NCI-H82 (cell line): ENCODE measurements around the gene BLTP2.

Experiments
- DNase-seq: peaks from one replicate; lab custom pipeline; 2025; lab: John Stamatoyannopoulos, UW

The BLTP2 gene

DNA sequence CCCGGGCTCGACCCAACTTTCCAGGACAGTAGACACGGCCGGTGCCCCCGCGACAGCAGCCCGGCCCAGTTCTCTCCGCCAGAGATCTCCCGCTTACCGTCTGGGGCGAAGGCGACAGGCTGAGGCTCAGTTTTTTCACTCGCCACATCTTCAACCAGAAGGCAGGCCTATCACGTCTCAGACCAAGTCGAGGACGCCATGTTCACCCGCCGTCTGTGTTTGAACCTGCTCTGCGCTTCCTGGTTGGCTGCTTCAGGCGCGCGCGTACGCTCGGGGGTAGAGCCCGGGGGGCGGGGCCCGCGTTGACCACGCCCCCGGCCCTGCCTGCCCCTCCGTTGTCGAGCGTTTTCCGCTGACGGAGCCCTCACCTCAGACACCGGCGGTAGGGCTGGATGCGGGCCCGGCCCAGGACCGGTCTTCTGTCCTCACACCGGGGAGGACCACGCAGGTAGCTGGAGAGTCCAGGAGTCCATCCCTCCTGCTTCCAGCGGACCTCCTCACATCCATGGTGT, 46.1 kb downstream of the BLTP2 start, which contains the start of gene SPAG5:
SPAG5 (minus strand) TSS at position 227 of the 512 bp plus-strand sequence; CDS start at position 148, 79 bp downstream.
- peak; percentile 99 for DNase-seq

DNA sequence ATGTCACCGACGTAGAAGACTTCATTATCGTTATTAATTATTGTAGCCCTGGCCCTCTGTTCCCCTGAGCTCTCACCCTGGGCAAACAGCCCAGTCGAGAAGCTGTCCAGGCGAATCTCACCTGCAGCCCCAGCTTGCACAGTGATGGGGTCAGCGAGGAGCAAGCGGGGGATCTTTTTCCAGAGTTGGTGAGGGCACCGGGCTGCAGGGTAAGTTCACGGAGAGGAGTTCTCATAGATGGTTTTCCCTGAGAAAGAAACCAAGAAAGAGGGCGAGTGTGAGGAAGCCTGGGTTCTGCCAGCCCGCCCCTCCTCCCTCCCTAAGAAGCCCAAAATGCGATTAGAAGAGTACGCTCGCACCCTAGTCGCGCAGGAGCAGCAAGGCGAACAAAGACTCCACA, 46.6 kb downstream of the BLTP2 start:
- peak; percentile 95 for DNase-seq

DNA sequence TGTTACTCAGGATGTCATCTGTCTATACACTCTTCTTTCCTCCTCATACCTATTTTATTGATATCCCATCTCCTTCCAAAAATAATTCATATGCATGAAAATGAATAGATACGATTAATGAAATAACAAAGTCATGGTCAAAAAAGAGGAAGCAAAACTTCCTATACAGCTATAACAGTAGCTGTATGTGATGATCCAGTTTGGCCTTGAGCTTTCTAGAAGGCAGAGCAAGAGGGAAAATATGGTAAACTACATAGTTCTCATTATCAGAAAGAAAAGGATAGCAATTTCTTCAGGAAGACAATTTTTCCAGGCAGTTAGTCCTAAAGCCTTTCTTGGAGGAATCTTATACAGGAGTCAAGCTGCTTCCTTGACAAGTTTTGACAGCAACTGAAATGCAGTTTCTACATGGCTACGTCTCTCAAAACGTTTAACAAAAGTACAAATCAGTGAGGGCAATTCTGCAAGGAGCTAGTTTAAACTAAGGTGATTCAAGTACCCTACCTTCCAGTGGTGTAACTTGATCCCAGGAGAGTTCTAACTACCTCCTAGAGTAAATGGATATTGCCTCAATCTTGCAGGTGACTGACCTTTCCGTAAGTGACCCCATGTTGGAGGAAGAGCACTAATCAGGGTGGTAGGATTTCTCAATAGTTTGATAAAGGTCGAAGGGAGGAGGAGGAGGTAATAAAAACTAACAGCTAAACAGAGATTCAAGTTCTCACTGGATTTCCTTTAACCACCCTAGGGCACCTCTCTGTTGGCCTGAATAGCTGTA, 47.2 kb downstream of the BLTP2 start:
- DNase-seq = no peak
